Sigmoid colon (tissue), 7 donors: ENCODE results near the gene FGGY. TPM values are rescaled to one million over a fixed set of nuclear protein-coding genes. Genes with fewer than 3 reads are reported as not detected.

ENCODE experiments used
- DNase-seq: peaks from one replicate; pipeline ENCODE4 v3.0.0-alpha.2; 2019
- H3K27ac ChIP-seq, 4 donors: fragments of 200-600 bp; sonication (generic); one replicate each; pipeline ENCODE4 v1.5.1; 2016 to 2019; ENCODE audit warnings: mild to moderate bottlenecking in 1 of 4
- H3K27me3 ChIP-seq, 3 donors: fragments of 200-600 bp; sonication (generic); one replicate each; pipeline ENCODE4 v1.5.1; 2019; ENCODE audit warnings: mild to moderate bottlenecking in 1 of 3
- H3K36me3 ChIP-seq, 4 donors: fragments of 200-600 bp; sonication (generic); one replicate each; pipeline ENCODE4 v1.5.1; 2016 to 2019
- H3K4me1 ChIP-seq, 4 donors: fragments of 200-600 bp; sonication (generic); one replicate each; pipeline ENCODE4 v1.5.1; 2017 to 2019
- H3K4me3 ChIP-seq, 4 donors: fragments of 200-600 bp; sonication (generic); one replicate each; pipeline ENCODE4 v1.5.1; 2017 to 2019; ENCODE audit warnings: mild to moderate bottlenecking in 2 of 4, moderate library complexity in 1 of 4
- H3K9me3 ChIP-seq, 4 donors: fragments of 200-600 bp in 3 of 4; sonication (generic) in 3 of 4; one replicate each; pipeline versions ENCODE4 v1.5.1 to v1.6.1; 2013 to 2019
- EP300 ChIP-seq, 4 donors: sonication (generic); formaldehyde crosslinking; IDR thresholded peaks; one replicate each; pipeline ENCODE4 v1.6.1; 2017; ENCODE audit warnings: antibody characterized with exemption in 4 of 4
- POLR2A ChIP-seq, 2 donors: fragments of 450-650 bp; IDR thresholded peaks; one replicate each; pipeline ENCODE4 v1.6.1; 2016; ENCODE audit warnings: antibody characterized with exemption in 2 of 2, mild to moderate bottlenecking in 2 of 2, moderate library complexity in 2 of 2
- POLR2AphosphoS5 ChIP-seq, 4 donors: sonication (generic); formaldehyde crosslinking; IDR thresholded peaks; one replicate each; pipeline ENCODE4 v1.6.1; 2017; ENCODE audit warnings: antibody characterized with exemption in 4 of 4
- WGBS, 2 donors: extraction: QIAGEN DNeasy Blood & Tissue Kit; methylation state at CpG; one replicate each; pipeline ENCODE4 v1.1.7; 2013; 5-methylcytosine and 5-hydroxymethylcytosine counted together
- intact Hi-C: fragments of 100-400 bp; cut with DNase I; formaldehyde crosslinking; loops from one replicate; pipeline ENCODE4 v1.15.1; 2023
- polyA plus RNA-seq, 3 donors: library from polyadenylated mRNA; stranded (reverse); fragments of 200-250 nt; gene quantifications; one replicate each; pipeline ENCODE4 v1.2.3, GENCODE V29; 2013
- total RNA-seq, 4 donors: library from RNA; depleted of rRNA; stranded (reverse); fragments of >200 nt; gene quantifications; one replicate each; pipeline ENCODE4 v1.1.0, GENCODE V29; 2016
- TF ChIP-seq, protein P1 (sequence below), 4 experiments: fragments of 450-650 bp in 3 of 4; fragments of 200-600 bp in 1 of 4; IDR thresholded peaks; one replicate each; pipeline ENCODE4 v1.5.1; 2016 to 2019; ENCODE audit warnings: antibody characterized with exemption in 4 of 4, mild to moderate bottlenecking in 3 of 4, moderate library complexity in 2 of 4
- donor health status: healthy with polysubstance abuse.
- donor health status: Bipolar disorder and iron deficiency.
- donor health status: healthy.

Gene FGGY
- total and polyA plus RNA-seq, 7 donors, result 4.8 to 54.1 (median 20.5) TPM

GRCh38 chr1:59596956-59597355 lies 300.1 kb downstream of the FGGY start:
- no peak for DNase-seq
- Histone ChIP-seq H3K4me1 (peaks cover 0 to 86% (median 61%) of the 10 kb centered on the region in 4 donors), H3K27ac (peak overlapping the region; percentile 82 to 87 (median 82)), H3K36me3 (no peaks in the 10 kb centered on the region), H3K9me3 (no peaks in the 10 kb centered on the region), H3K4me3 (no peak overlapping the region), H3K27me3 (no peaks in the 10 kb centered on the region)
- WGBS, 2 donors, result 91 to 98% methylated on average over 1 of the region's 1 CpG
- intact Hi-C loops, result loop anchor here (5.0 kb wide), 1 partner anchor 300 kb away; the partner anchor contains the start of gene FGGY
- TF ChIP-seq EP300 (IDR thresholded peaks at IDR 0.05) (no peak), POLR2AphosphoS5 (IDR thresholded peaks at IDR 0.05) (no peak), POLR2A (IDR thresholded peaks at IDR 0.05) (no peak)
- TF ChIP-seq, protein P1, sequence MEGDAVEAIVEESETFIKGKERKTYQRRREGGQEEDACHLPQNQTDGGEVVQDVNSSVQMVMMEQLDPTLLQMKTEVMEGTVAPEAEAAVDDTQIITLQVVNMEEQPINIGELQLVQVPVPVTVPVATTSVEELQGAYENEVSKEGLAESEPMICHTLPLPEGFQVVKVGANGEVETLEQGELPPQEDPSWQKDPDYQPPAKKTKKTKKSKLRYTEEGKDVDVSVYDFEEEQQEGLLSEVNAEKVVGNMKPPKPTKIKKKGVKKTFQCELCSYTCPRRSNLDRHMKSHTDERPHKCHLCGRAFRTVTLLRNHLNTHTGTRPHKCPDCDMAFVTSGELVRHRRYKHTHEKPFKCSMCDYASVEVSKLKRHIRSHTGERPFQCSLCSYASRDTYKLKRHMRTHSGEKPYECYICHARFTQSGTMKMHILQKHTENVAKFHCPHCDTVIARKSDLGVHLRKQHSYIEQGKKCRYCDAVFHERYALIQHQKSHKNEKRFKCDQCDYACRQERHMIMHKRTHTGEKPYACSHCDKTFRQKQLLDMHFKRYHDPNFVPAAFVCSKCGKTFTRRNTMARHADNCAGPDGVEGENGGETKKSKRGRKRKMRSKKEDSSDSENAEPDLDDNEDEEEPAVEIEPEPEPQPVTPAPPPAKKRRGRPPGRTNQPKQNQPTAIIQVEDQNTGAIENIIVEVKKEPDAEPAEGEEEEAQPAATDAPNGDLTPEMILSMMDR (IDR thresholded peaks at IDR 0.05), result no peak

GRCh38 chr1:59597420-59598119 lies 300.7 kb downstream of the FGGY start:
- intact Hi-C loops, result loop anchor here (5.0 kb wide), 1 partner anchor 300 kb away; the partner anchor contains the start of gene FGGY
- H3K27ac ChIP-seq, result peak overlapping the region; percentile 82 to 87 (median 82)
- 86 to 92% methylated on average over 8 of the region's 8 CpGs for WGBS, 2 donors
- no peaks in the 10 kb centered on the region for H3K9me3 ChIP-seq
- H3K4me3 ChIP-seq, result no peak overlapping the region
- TF ChIP-seq POLR2A (IDR thresholded peaks at IDR 0.05) (no peak), POLR2AphosphoS5 (IDR thresholded peaks at IDR 0.05) (no peak), EP300 (IDR thresholded peaks at IDR 0.05) (no peak)
- TF ChIP-seq, protein P1 (IDR thresholded peaks at IDR 0.05), result no peak
- no peak for DNase-seq
- H3K27me3 ChIP-seq, result no peaks in the 10 kb centered on the region
- H3K36me3 ChIP-seq, result no peaks in the 10 kb centered on the region
- peaks cover 0 to 93% (median 63%) of the 10 kb centered on the region in 4 donors for H3K4me1 ChIP-seq

- Histone ChIP-seq H3K4me1 (peaks cover 0 to 97% (median 65%) of the 10 kb centered on the region in 4 donors), H3K27me3 (no peaks in the 10 kb centered on the region), H3K27ac (peak overlapping the region; percentile 44 to 87 (median 82)), H3K4me3 (no peak overlapping the region), H3K9me3 (no peaks in the 10 kb centered on the region), H3K36me3 (no peaks in the 10 kb centered on the region)
- DNase-seq, result no peak
- TF ChIP-seq, protein P1 (IDR thresholded peaks at IDR 0.05), result no peak
- no peak for TF ChIP-seq EP300 (IDR thresholded peaks at IDR 0.05)
- no peak for TF ChIP-seq POLR2A (IDR thresholded peaks at IDR 0.05)
- no peak for TF ChIP-seq POLR2AphosphoS5 (IDR thresholded peaks at IDR 0.05)
- intact Hi-C loops, result loop anchor here (5.0 kb wide), 1 partner anchor 301 kb away; the partner anchor contains the start of gene FGGY
Observed at GRCh38 chr1:59598120-59598440, 301.2 kb downstream of the FGGY start.

DNA sequence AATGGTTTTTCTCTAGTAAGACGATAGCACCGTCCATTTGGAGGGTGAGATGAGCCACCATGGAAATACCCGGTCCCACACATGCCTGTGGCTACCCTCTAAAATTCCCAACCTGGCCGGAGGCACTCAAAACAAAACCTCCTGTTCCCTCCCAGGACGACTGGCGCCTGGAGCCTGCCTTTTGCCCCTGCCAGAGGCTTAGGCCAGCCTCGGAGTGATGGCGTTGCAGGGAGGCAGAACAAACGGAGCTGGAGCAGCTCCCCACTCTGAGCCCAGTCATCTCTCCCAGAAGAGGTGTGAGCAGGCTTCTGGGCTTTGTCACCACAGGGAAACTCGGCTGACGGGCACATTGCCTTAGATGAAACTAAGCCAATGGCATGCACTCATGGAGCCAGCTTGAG lies 304.1 kb downstream of the FGGY start:
- no peaks in the 10 kb centered on the region for H3K36me3 ChIP-seq
- H3K27me3 ChIP-seq, result no peaks in the 10 kb centered on the region
- intact Hi-C loops, result loop anchor here (1.0 to 5.0 kb wide), 4 partner anchors 81 to 819 kb away; partner anchors contain the start of gene JUN
- peak; percentile 93 for DNase-seq
- H3K27ac ChIP-seq, result peak overlapping the region; percentile 73 to 86 (median 80)
- peaks cover 0 to 89% (median 47%) of the 10 kb centered on the region in 4 donors for H3K4me1 ChIP-seq
- TF ChIP-seq POLR2A (IDR thresholded peaks at IDR 0.05) (no peak), EP300 (IDR thresholded peaks at IDR 0.05) (peak in 1 of 4 donors; percentile 43), POLR2AphosphoS5 (IDR thresholded peaks at IDR 0.05) (peak; percentile 91 to 97 (median 94))
- TF ChIP-seq, protein P1 (IDR thresholded peaks at IDR 0.05), result no peak
- H3K9me3 ChIP-seq, result no peaks in the 10 kb centered on the region
- 93 to 95% methylated on average over 11 of the region's 11 CpGs for WGBS, 2 donors
- H3K4me3 ChIP-seq, result no peak overlapping the region
